Mesenchymal stem cell (in vitro differentiated cells and primary cell): ENCODE results near the gene SMLR1.

ENCODE experiments used
- DNase-seq: peaks from one replicate; pipeline ENCODE4 v3.0.0-alpha.2; 2013
- H2AFZ ChIP-seq: one replicate; pipeline ENCODE4 v1.6.1; 2013; ENCODE audit warnings: low read depth, mild to moderate bottlenecking, control low read depth, inconsistent platforms, low read length, moderate library complexity
- H2AK5ac ChIP-seq: 2 replicates; pipeline ENCODE4 v1.6.1; 2013; ENCODE audit warnings: low read length, moderate library complexity, mild to moderate bottlenecking, inconsistent platforms; ENCODE audit not compliant: severe bottlenecking
- H2BK120ac ChIP-seq: one replicate; pipeline ENCODE4 v1.6.1; 2013; ENCODE audit warnings: low read depth, mild to moderate bottlenecking, inconsistent platforms, low read length, moderate library complexity
- H2BK12ac ChIP-seq, 2 experiments: one replicate each; pipeline ENCODE4 v1.6.1; 2013; ENCODE audit warnings: inconsistent platforms in 2 of 2, low read length in 2 of 2, mild to moderate bottlenecking in 2 of 2, moderate library complexity in 2 of 2, control low read depth in 1 of 2
- H2BK15ac ChIP-seq: one replicate; pipeline ENCODE4 v1.6.1; 2013; ENCODE audit warnings: mild to moderate bottlenecking, low read depth, inconsistent platforms; ENCODE audit not compliant: poor library complexity, severe bottlenecking
- H2BK5ac ChIP-seq: 2 replicates; pipeline ENCODE4 v1.6.1; 2013; ENCODE audit warnings: low read depth, mild to moderate bottlenecking, low read length, control low read depth, inconsistent platforms; ENCODE audit not compliant: poor library complexity, severe bottlenecking
- H3K14ac ChIP-seq, 2 experiments: one replicate each; pipeline ENCODE4 v1.6.1; 2013; ENCODE audit warnings: inconsistent platforms in 2 of 2, low read length in 2 of 2, control low read depth in 1 of 2, mild to moderate bottlenecking in 1 of 2, moderate library complexity in 1 of 2
- H3K18ac ChIP-seq, 2 experiments: one replicate each; pipeline ENCODE4 v1.6.1; 2013; ENCODE audit warnings: inconsistent platforms in 2 of 2, low read length in 2 of 2, control low read depth in 1 of 2, low read depth in 1 of 2, mild to moderate bottlenecking in 1 of 2
- H3K23ac ChIP-seq, 2 experiments: one replicate each; pipeline ENCODE4 v1.6.1; 2013; ENCODE audit warnings: inconsistent platforms in 2 of 2, low read length in 2 of 2, mild to moderate bottlenecking in 2 of 2, moderate library complexity in 2 of 2, control low read depth in 1 of 2
- H3K27ac ChIP-seq: 2 replicates; pipeline ENCODE4 v1.5.1; 2013; ENCODE audit warnings: mild to moderate bottlenecking, moderate library complexity, low read length, control low read depth, inconsistent platforms; ENCODE audit not compliant: poor library complexity, severe bottlenecking
- H3K27me3 ChIP-seq, 2 experiments: 2 replicates each; pipeline versions ENCODE4 v1.6.1 to v1.7.0; 2013; ENCODE audit warnings: low read length in 2 of 2, mild to moderate bottlenecking in 2 of 2, moderate library complexity in 2 of 2, control low read depth in 1 of 2, inconsistent platforms in 1 of 2; ENCODE audit not compliant: control insufficient read depth in 1 of 2, insufficient read depth in 1 of 2
- H3K36me3 ChIP-seq, 2 experiments: 2 replicates each; pipeline versions ENCODE4 v1.6.1 to v1.7.0; 2013; ENCODE audit warnings: low read length in 2 of 2, control low read depth in 1 of 2, inconsistent platforms in 1 of 2, low read depth in 1 of 2, mild to moderate bottlenecking in 1 of 2; ENCODE audit not compliant: insufficient read depth in 2 of 2, control insufficient read depth in 1 of 2
- H3K4ac ChIP-seq, 2 experiments: one replicate each; pipeline ENCODE4 v1.6.1; 2013; ENCODE audit warnings: inconsistent platforms in 2 of 2, low read length in 2 of 2, mild to moderate bottlenecking in 2 of 2, moderate library complexity in 2 of 2, control low read depth in 1 of 2, low read depth in 1 of 2
- H3K4me1 ChIP-seq: 2 replicates; pipeline ENCODE4 v1.6.1; 2013; ENCODE audit warnings: low read depth, low read length, control low read depth; ENCODE audit not compliant: control insufficient read depth, insufficient read depth
- H3K4me2 ChIP-seq: 2 replicates; pipeline ENCODE4 v1.6.1; 2013; ENCODE audit warnings: low read length, mild to moderate bottlenecking, inconsistent platforms; ENCODE audit not compliant: poor library complexity, severe bottlenecking
- H3K4me3 ChIP-seq, 2 experiments: 2 replicates each; pipeline versions ENCODE4 v1.5.1 to v1.7.0; 2013; ENCODE audit warnings: low read length in 2 of 2, mild to moderate bottlenecking in 2 of 2, control low read depth in 1 of 2, low read depth in 1 of 2; ENCODE audit not compliant: insufficient read depth in 1 of 2
- H3K79me1 ChIP-seq: replicated peaks from 2 replicates; pipeline ENCODE4 v1.6.1; 2013; ENCODE audit warnings: mild to moderate bottlenecking, control low read depth, low read length, inconsistent platforms; ENCODE audit not compliant: poor library complexity, severe bottlenecking
- H3K9ac ChIP-seq: 2 replicates; pipeline ENCODE4 v1.7.0; 2013; ENCODE audit warnings: mild to moderate bottlenecking, low read length, moderate library complexity
- H3K9me3 ChIP-seq: 2 replicates; pipeline ENCODE4 v1.7.0; 2013; ENCODE audit warnings: mild to moderate bottlenecking, low read length; ENCODE audit not compliant: control insufficient read depth
- H4K8ac ChIP-seq: one replicate; pipeline ENCODE4 v1.6.1; 2013; ENCODE audit warnings: inconsistent platforms, mild to moderate bottlenecking, low read length, moderate library complexity
- H4K91ac ChIP-seq: one replicate; pipeline ENCODE4 v1.6.1; 2013; ENCODE audit warnings: mild to moderate bottlenecking, low read length, inconsistent platforms
- WGBS: methylation state at CpG from one replicate; pipeline ENCODE4 v1.1.7; 2013; ENCODE audit warnings: mixed read lengths; 5-methylcytosine and 5-hydroxymethylcytosine counted together

SMLR1 gene

GRCh38 chr6:130843575-130844320 is 16.5 kb downstream of the SMLR1 start:
- 80% methylated on average over 3 of the region's 3 CpGs for WGBS
- no peak overlapping the region for H4K91ac ChIP-seq
- peak; percentile 63 for DNase-seq
- H3K9me3 ChIP-seq = no peaks in the 10 kb centered on the region
- no peaks in the 10 kb centered on the region for H3K79me1 ChIP-seq
- H2BK15ac ChIP-seq = no peak overlapping the region
- no peaks in the 10 kb centered on the region for H3K4me1 ChIP-seq
- no peak overlapping the region for H2BK5ac ChIP-seq
- no peak overlapping the region for H2BK12ac ChIP-seq
- no peak overlapping the region for H3K14ac ChIP-seq
- H3K27ac ChIP-seq = no peak overlapping the region
- H3K4me2 ChIP-seq = no peak overlapping the region
- H3K9ac ChIP-seq = no peak overlapping the region
- H2AK5ac ChIP-seq = no peak overlapping the region
- H3K27me3 ChIP-seq = no peaks in the 10 kb centered on the region
- no peak overlapping the region for H4K8ac ChIP-seq
- no peak overlapping the region for H2AFZ ChIP-seq
- no peak overlapping the region for H3K4me3 ChIP-seq
- no peak overlapping the region for H2BK120ac ChIP-seq
- no peak overlapping the region for H3K23ac ChIP-seq
- no peak overlapping the region for H3K18ac ChIP-seq
- no peak overlapping the region for H3K4ac ChIP-seq
- H3K36me3 ChIP-seq = peaks cover 0 to 5% of the 10 kb centered on the region in 2 experiments

GRCh38 chr6:130846501-130846900 is 19.3 kb downstream of the SMLR1 start:
- no peak overlapping the region for H2BK12ac ChIP-seq
- H4K8ac ChIP-seq = no peak overlapping the region
- no peak overlapping the region for H3K4ac ChIP-seq
- H3K4me1 ChIP-seq = no peaks in the 10 kb centered on the region
- H3K23ac ChIP-seq = no peak overlapping the region
- H3K18ac ChIP-seq = no peak overlapping the region
- H3K27me3 ChIP-seq = no peaks in the 10 kb centered on the region
- no peak overlapping the region for H2BK5ac ChIP-seq
- no peak overlapping the region for H2AK5ac ChIP-seq
- H3K4me3 ChIP-seq = no peak overlapping the region
- no peak overlapping the region for H2AFZ ChIP-seq
- H3K36me3 ChIP-seq = peaks cover 0 to 2% of the 10 kb centered on the region in 2 experiments
- no peak for DNase-seq
- WGBS = 100% methylated on average over 1 of the region's 1 CpG
- H3K9ac ChIP-seq = no peak overlapping the region
- H2BK15ac ChIP-seq = no peak overlapping the region
- H2BK120ac ChIP-seq = no peak overlapping the region
- no peak overlapping the region for H3K4me2 ChIP-seq
- no peaks in the 10 kb centered on the region for H3K9me3 ChIP-seq
- H3K14ac ChIP-seq = no peak overlapping the region
- H4K91ac ChIP-seq = no peak overlapping the region
- H3K27ac ChIP-seq = no peak overlapping the region
- peaks cover 5% of the 10 kb centered on the region for H3K79me1 ChIP-seq

GRCh38 chr6:130847001-130847910 is 20.1 kb downstream of the SMLR1 start:
- H3K27me3 ChIP-seq = no peaks in the 10 kb centered on the region
- no peak overlapping the region for H3K4me2 ChIP-seq
- peaks cover 7% of the 10 kb centered on the region for H3K79me1 ChIP-seq
- H4K8ac ChIP-seq = no peak overlapping the region
- H2AK5ac ChIP-seq = no peak overlapping the region
- DNase-seq = no peak
- peak overlapping the region in 1 of 2 experiments; percentile 60 for H3K4me3 ChIP-seq
- no peak overlapping the region for H2AFZ ChIP-seq
- no peak overlapping the region for H4K91ac ChIP-seq
- no peaks in the 10 kb centered on the region for H3K4me1 ChIP-seq
- H3K9me3 ChIP-seq = no peaks in the 10 kb centered on the region
- no peak overlapping the region for H2BK15ac ChIP-seq
- peaks cover 0 to 2% of the 10 kb centered on the region in 2 experiments for H3K36me3 ChIP-seq
- H2BK120ac ChIP-seq = no peak overlapping the region
- no peak overlapping the region for H3K23ac ChIP-seq
- no peak overlapping the region for H2BK5ac ChIP-seq
- WGBS = 94% methylated on average over 4 of the region's 7 CpGs
- H3K14ac ChIP-seq = no peak overlapping the region
- no peak overlapping the region for H2BK12ac ChIP-seq
- H3K18ac ChIP-seq = no peak overlapping the region
- H3K9ac ChIP-seq = peak overlapping the region; percentile 60
- H3K27ac ChIP-seq = no peak overlapping the region
- no peak overlapping the region for H3K4ac ChIP-seq

- 83% methylated on average over 2 of the region's 2 CpGs for WGBS
- no peak overlapping the region for H2BK15ac ChIP-seq
- H2BK12ac ChIP-seq = no peak overlapping the region
- H2AK5ac ChIP-seq = no peak overlapping the region
- H2BK5ac ChIP-seq = no peak overlapping the region
- no peak overlapping the region for H3K4me2 ChIP-seq
- no peak for DNase-seq
- no peaks in the 10 kb centered on the region for H3K9me3 ChIP-seq
- H3K14ac ChIP-seq = no peak overlapping the region
- no peaks in the 10 kb centered on the region for H3K27me3 ChIP-seq
- no peak overlapping the region for H4K8ac ChIP-seq
- peaks cover 7% of the 10 kb centered on the region for H3K79me1 ChIP-seq
- H3K27ac ChIP-seq = no peak overlapping the region
- H3K18ac ChIP-seq = no peak overlapping the region
- no peak overlapping the region for H4K91ac ChIP-seq
- H3K4ac ChIP-seq = no peak overlapping the region
- peaks cover 0 to 2% of the 10 kb centered on the region in 2 experiments for H3K36me3 ChIP-seq
- H3K9ac ChIP-seq = no peak overlapping the region
- H2AFZ ChIP-seq = no peak overlapping the region
- peaks cover 7% of the 10 kb centered on the region for H3K4me1 ChIP-seq
- H3K23ac ChIP-seq = no peak overlapping the region
- no peak overlapping the region for H2BK120ac ChIP-seq
- no peak overlapping the region for H3K4me3 ChIP-seq
These were observed 21.7 kb downstream of the SMLR1 start for GRCh38 chr6:130848945-130849344.
